ENCODE measurements around the gene WDR35.

DNA sequence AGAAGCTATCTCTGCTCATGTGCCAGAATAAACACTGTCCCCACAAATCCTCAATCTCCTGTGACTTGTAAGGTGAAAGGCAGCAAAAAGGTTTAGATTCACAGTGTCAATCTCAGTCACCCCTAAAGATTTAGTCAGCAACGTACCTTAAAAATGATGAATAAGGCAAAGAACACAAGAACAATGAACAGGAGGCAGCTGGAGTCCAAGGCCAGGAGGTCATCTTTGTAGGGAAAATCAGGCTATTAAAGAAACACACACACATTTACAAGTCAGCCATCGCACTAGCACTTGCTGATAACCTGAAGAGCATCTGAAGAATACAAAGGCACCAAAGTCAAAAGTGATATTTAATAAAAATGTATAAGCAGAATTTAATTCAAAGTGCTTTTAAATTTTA lies 44.9 kb upstream of the WDR35 start:
- TF ChIP-seq, protein P1, sequence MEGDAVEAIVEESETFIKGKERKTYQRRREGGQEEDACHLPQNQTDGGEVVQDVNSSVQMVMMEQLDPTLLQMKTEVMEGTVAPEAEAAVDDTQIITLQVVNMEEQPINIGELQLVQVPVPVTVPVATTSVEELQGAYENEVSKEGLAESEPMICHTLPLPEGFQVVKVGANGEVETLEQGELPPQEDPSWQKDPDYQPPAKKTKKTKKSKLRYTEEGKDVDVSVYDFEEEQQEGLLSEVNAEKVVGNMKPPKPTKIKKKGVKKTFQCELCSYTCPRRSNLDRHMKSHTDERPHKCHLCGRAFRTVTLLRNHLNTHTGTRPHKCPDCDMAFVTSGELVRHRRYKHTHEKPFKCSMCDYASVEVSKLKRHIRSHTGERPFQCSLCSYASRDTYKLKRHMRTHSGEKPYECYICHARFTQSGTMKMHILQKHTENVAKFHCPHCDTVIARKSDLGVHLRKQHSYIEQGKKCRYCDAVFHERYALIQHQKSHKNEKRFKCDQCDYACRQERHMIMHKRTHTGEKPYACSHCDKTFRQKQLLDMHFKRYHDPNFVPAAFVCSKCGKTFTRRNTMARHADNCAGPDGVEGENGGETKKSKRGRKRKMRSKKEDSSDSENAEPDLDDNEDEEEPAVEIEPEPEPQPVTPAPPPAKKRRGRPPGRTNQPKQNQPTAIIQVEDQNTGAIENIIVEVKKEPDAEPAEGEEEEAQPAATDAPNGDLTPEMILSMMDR (IDR thresholded peaks at IDR 0.05) = no peak
- TF ChIP-seq POLR2A (IDR thresholded peaks at IDR 0.05) = no peak

All from body of pancreas (tissue), 4 donors.